Loucy (cell line): Measurements from ENCODE around the gene OR2T12.

Experiments used
- H2AFZ ChIP-seq: fragments of 200-600 bp; sonication (generic); 2 replicates; pipeline ENCODE4 v1.6.0; 2016; ENCODE audit warnings: antibody characterized with exemption, mild to moderate bottlenecking, low read length, moderate library complexity
- H3F3A ChIP-seq: fragments of 200-600 bp; 2 replicates; pipeline ENCODE4 v1.6.0; 2016; ENCODE audit warnings: antibody characterized with exemption, low read depth, mild to moderate bottlenecking
- H3K27me3 ChIP-seq: fragments of 200-600 bp; sonication (generic); 2 replicates; pipeline ENCODE4 v1.6.1; 2014; ENCODE audit warnings: low read length, mild to moderate bottlenecking; ENCODE audit not compliant: insufficient read depth, poor library complexity, severe bottlenecking
- H3K36me3 ChIP-seq: fragments of 200-600 bp; sonication (generic); 2 replicates; pipeline ENCODE4 v1.6.1; 2016; ENCODE audit warnings: low read length; ENCODE audit not compliant: insufficient read depth
- H3K4me1 ChIP-seq: fragments of 200-600 bp; sonication (generic); 2 replicates; pipeline ENCODE4 v1.5.1; 2014; ENCODE audit warnings: low read length, mild to moderate bottlenecking; ENCODE audit not compliant: insufficient read depth, poor library complexity, severe bottlenecking
- H3K4me2 ChIP-seq: fragments of 200-600 bp; sonication (generic); 2 replicates; pipeline ENCODE4 v1.6.0; 2014; ENCODE audit warnings: antibody characterized with exemption, low read length, low read depth, mild to moderate bottlenecking; ENCODE audit not compliant: poor library complexity, severe bottlenecking
- H3K4me3 ChIP-seq: fragments of 200-600 bp; sonication (generic); 2 replicates; pipeline ENCODE4 v1.5.1; 2014; ENCODE audit warnings: low read length, mild to moderate bottlenecking, mixed read lengths; ENCODE audit not compliant: poor library complexity, severe bottlenecking
- H3K79me2 ChIP-seq: fragments of 200-600 bp; sonication (generic); 2 replicates; pipeline ENCODE4 v1.6.1; 2014; ENCODE audit warnings: low read length; ENCODE audit not compliant: insufficient read depth
- H3K9ac ChIP-seq: fragments of 200-600 bp; sonication (generic); 2 replicates; pipeline ENCODE4 v1.6.0; 2014; ENCODE audit warnings: mild to moderate bottlenecking, low read depth, low read length, moderate library complexity; ENCODE audit not compliant: poor library complexity, severe bottlenecking
- H3K9me2 ChIP-seq: fragments of 200-600 bp; sonication (generic); replicated peaks from 2 replicates; pipeline ENCODE4 v1.6.1; 2016; ENCODE audit warnings: low read depth, low read length, mixed read lengths
- H3K9me3 ChIP-seq: fragments of 200-600 bp; sonication (generic); 2 replicates; pipeline ENCODE4 v1.6.1; 2014; ENCODE audit warnings: mild to moderate bottlenecking, antibody characterized with exemption, low read length, low read depth; ENCODE audit not compliant: insufficient read depth
- H4K20me1 ChIP-seq: fragments of 200-600 bp; sonication (generic); 2 replicates; pipeline ENCODE4 v1.6.0; 2014; ENCODE audit warnings: antibody characterized with exemption, low read length, mild to moderate bottlenecking; ENCODE audit not compliant: insufficient read depth, poor library complexity, severe bottlenecking
- CTCF ChIP-seq: fragments of 200-600 bp; sonication (generic); conservative IDR thresholded peaks from 2 replicates; pipeline ENCODE4 v1.5.1; 2014; ENCODE audit warnings: mild to moderate bottlenecking, antibody characterized with exemption, low read length
- EZH2phosphoT487 ChIP-seq: fragments of 200-600 bp; IDR thresholded peaks from 2 replicates; pipeline ENCODE4 v1.6.1; 2018; ENCODE audit warnings: antibody characterized with exemption, mild to moderate bottlenecking, moderate library complexity, borderline replicate concordance

The OR2T12 gene

GRCh38 chr1:248303324-248303723 lies at the start of gene OR2T12:
Gene OR2T12 (minus strand): TSS chr1:248303424. CDS start chr1:248295578, 7,846 bp downstream.
- Histone ChIP-seq H3K9me2 (no peaks in the 10 kb centered on the region), H3K79me2 (no peaks in the 10 kb centered on the region), H4K20me1 (no peaks in the 10 kb centered on the region), H3K9me3 (no peaks in the 10 kb centered on the region; the same call in 1 of the 2 replicates), H3K4me1 (no peaks in the 10 kb centered on the region), H3K9ac (no peak within 1 kb of the TSS), H3F3A (no peaks in the 10 kb centered on the region), H2AFZ (no peak within 1 kb of the TSS), H3K4me2 (no peak within 1 kb of the TSS), H3K36me3 (no peaks in the 10 kb centered on the region), H3K27me3 (no peaks in the 10 kb centered on the region), H3K4me3 (no peak within 1 kb of the TSS)
- no peak for TF ChIP-seq CTCF
- TF ChIP-seq EZH2phosphoT487, result no peak

- Histone ChIP-seq H3K9me3 (no peaks in the 10 kb centered on the region), H3K27me3 (no peaks in the 10 kb centered on the region), H3K4me3 (no peak within 1 kb of the TSS), H3K9ac (no peak within 1 kb of the TSS), H3K4me2 (no peak within 1 kb of the TSS), H3K36me3 (no peaks in the 10 kb centered on the region), H3K79me2 (no peaks in the 10 kb centered on the region), H3K9me2 (no peaks in the 10 kb centered on the region), H4K20me1 (no peaks in the 10 kb centered on the region), H3K4me1 (no peaks in the 10 kb centered on the region), H2AFZ (no peak within 1 kb of the TSS), H3F3A (no peaks in the 10 kb centered on the region)
- TF ChIP-seq EZH2phosphoT487 (no peak), CTCF (no peak)
Observed at GRCh38 chr1:248348475-248348874, 45.3 kb upstream of the OR2T12 start, which contains the start of gene OR14C36. Gene OR14C36 (plus strand): TSS chr1:248348775. CDS start chr1:248348775, 0 bp downstream.

- no peaks in the 10 kb centered on the region for H4K20me1 ChIP-seq
- no peak overlapping the region for H3K4me3 ChIP-seq
- H3K9me2 ChIP-seq, result no peaks in the 10 kb centered on the region
- H3F3A ChIP-seq, result no peaks in the 10 kb centered on the region
- TF ChIP-seq EZH2phosphoT487, result no peak
- no peak for TF ChIP-seq CTCF
- no peaks in the 10 kb centered on the region for H3K27me3 ChIP-seq
- no peaks in the 10 kb centered on the region for H3K9me3 ChIP-seq
- no peak overlapping the region for H3K9ac ChIP-seq
- no peaks in the 10 kb centered on the region for H3K4me1 ChIP-seq
- no peak overlapping the region for H2AFZ ChIP-seq
- H3K79me2 ChIP-seq, result no peaks in the 10 kb centered on the region
- no peak overlapping the region for H3K4me2 ChIP-seq
- H3K36me3 ChIP-seq, result no peaks in the 10 kb centered on the region
Observed at GRCh38 chr1:248343451-248343850, 40.2 kb upstream of the OR2T12 start.
